ENCODE measurements around the gene CAST. TPM values are rescaled to one million over a fixed set of nuclear protein-coding genes. Genes with fewer than 3 reads are reported as not detected.

CAST gene
- total and polyA plus RNA-seq, 12 donors: 54.3 to 329 (median 172) TPM

DNA sequence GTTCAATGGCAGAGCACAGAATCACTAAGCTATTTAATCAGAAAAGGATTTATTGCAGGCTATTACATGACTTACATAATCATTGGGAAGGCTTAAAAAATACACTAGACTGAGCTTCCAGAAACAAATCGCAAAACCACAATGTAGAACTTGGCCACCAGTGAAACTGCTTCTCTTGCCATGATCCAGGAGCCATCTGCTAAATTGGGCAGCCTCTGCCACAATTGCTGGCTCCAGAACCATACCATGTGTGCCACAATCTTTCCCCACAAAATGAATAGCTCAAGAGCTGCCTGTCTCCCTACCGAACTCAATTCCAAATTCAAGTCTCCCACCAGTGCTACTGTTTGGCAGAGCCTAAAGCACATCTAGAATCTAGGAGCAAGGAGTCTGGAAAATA, 155.3 kb downstream of the CAST start:
- WGBS, 4 donors: 71 to 85% (median 81%) methylated on average over 2 of the region's 2 CpGs
- Histone ChIP-seq H3K27ac (no peak overlapping the region), H3K4me3 (no peak overlapping the region), H3K27me3 (no peaks in the 10 kb centered on the region), H3K4me1 (replicated peaks in 1 of 2) (peaks cover 0 to 9% of the 10 kb centered on the region in 2 donors), H3K36me3 (replicated peaks in 1 of 2) (no peaks in the 10 kb centered on the region), H3K9me3 (replicated peaks in 1 of 3) (no peaks in the 10 kb centered on the region)
- DNase-seq: no peak
- intact Hi-C loops (cut with DNase I): loop anchor here in 1 of 2 donors (10.0 kb wide), 1 partner anchor 57 kb away; the partner anchor contains the start of gene ERAP2
- TF ChIP-seq POLR2A (IDR thresholded peaks at IDR 0.05): no peak
- TF ChIP-seq, protein P1, sequence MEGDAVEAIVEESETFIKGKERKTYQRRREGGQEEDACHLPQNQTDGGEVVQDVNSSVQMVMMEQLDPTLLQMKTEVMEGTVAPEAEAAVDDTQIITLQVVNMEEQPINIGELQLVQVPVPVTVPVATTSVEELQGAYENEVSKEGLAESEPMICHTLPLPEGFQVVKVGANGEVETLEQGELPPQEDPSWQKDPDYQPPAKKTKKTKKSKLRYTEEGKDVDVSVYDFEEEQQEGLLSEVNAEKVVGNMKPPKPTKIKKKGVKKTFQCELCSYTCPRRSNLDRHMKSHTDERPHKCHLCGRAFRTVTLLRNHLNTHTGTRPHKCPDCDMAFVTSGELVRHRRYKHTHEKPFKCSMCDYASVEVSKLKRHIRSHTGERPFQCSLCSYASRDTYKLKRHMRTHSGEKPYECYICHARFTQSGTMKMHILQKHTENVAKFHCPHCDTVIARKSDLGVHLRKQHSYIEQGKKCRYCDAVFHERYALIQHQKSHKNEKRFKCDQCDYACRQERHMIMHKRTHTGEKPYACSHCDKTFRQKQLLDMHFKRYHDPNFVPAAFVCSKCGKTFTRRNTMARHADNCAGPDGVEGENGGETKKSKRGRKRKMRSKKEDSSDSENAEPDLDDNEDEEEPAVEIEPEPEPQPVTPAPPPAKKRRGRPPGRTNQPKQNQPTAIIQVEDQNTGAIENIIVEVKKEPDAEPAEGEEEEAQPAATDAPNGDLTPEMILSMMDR (IDR thresholded peaks at IDR 0.05): no peak

GRCh38 chr5:96818125-96818788, 156.1 kb downstream of the CAST start:
- Histone ChIP-seq H3K36me3 (replicated peaks in 1 of 2) (no peaks in the 10 kb centered on the region), H3K4me1 (replicated peaks in 1 of 2) (peaks cover 0 to 9% of the 10 kb centered on the region in 2 donors), H3K27me3 (no peaks in the 10 kb centered on the region), H3K4me3 (no peak overlapping the region), H3K9me3 (replicated peaks in 1 of 3) (no peaks in the 10 kb centered on the region), H3K27ac (no peak overlapping the region)
- no peak for TF ChIP-seq POLR2A (IDR thresholded peaks at IDR 0.05)
- TF ChIP-seq, protein P1 (IDR thresholded peaks at IDR 0.05): no peak
- WGBS, 4 donors: 88 to 90% (median 89%) methylated on average over 8 of the region's 8 CpGs
- intact Hi-C loops (cut with DNase I): loop anchor here in 1 of 2 donors (10.0 kb wide), 1 partner anchor 57 kb away; the partner anchor contains the start of gene ERAP2
- DNase-seq: no peak

GRCh38 chr5:96819806-96820205, 157.6 kb downstream of the CAST start:
- peaks cover 0 to 19% of the 10 kb centered on the region in 2 donors for H3K4me1 ChIP-seq (replicated peaks in 1 of 2)
- H3K27ac ChIP-seq: no peak overlapping the region
- intact Hi-C loops (cut with DNase I): loop anchor here in 1 of 2 donors (10.0 kb wide), 1 partner anchor 55 kb away; the partner anchor contains the start of gene ERAP2
- no peak for TF ChIP-seq POLR2A (IDR thresholded peaks at IDR 0.05)
- TF ChIP-seq, protein P1 (IDR thresholded peaks at IDR 0.05): no peak
- H3K36me3 ChIP-seq (replicated peaks in 1 of 2): no peaks in the 10 kb centered on the region
- no peak for DNase-seq
- no peaks in the 10 kb centered on the region for H3K27me3 ChIP-seq
- H3K9me3 ChIP-seq (replicated peaks in 1 of 3): no peaks in the 10 kb centered on the region
- whole genome bisulfite sequencing, 4 donors: 90 to 97% (median 92%) methylated on average over 4 of the region's 4 CpGs
- H3K4me3 ChIP-seq: no peak overlapping the region

GRCh38 chr5:96821260-96821916, 159.2 kb downstream of the CAST start:
- WGBS, 4 donors: 52 to 67% (median 62%) methylated on average over 2 of the region's 2 CpGs
- Histone ChIP-seq H3K9me3 (replicated peaks in 1 of 3) (no peaks in the 10 kb centered on the region), H3K27me3 (no peaks in the 10 kb centered on the region), H3K4me3 (no peak overlapping the region), H3K27ac (no peak overlapping the region), H3K36me3 (replicated peaks in 1 of 2) (no peaks in the 10 kb centered on the region), H3K4me1 (replicated peaks in 1 of 2) (peaks cover 0 to 19% of the 10 kb centered on the region in 2 donors)
- no peak for TF ChIP-seq POLR2A (IDR thresholded peaks at IDR 0.05)
- TF ChIP-seq, protein P1 (IDR thresholded peaks at IDR 0.05): no peak
- DNase-seq: no peak
- intact Hi-C loops (cut with DNase I): no loop called here

Data from adrenal gland (tissue), 12 donors.